ENCODE data around the gene MICAL2.

MICAL2 gene

DNA sequence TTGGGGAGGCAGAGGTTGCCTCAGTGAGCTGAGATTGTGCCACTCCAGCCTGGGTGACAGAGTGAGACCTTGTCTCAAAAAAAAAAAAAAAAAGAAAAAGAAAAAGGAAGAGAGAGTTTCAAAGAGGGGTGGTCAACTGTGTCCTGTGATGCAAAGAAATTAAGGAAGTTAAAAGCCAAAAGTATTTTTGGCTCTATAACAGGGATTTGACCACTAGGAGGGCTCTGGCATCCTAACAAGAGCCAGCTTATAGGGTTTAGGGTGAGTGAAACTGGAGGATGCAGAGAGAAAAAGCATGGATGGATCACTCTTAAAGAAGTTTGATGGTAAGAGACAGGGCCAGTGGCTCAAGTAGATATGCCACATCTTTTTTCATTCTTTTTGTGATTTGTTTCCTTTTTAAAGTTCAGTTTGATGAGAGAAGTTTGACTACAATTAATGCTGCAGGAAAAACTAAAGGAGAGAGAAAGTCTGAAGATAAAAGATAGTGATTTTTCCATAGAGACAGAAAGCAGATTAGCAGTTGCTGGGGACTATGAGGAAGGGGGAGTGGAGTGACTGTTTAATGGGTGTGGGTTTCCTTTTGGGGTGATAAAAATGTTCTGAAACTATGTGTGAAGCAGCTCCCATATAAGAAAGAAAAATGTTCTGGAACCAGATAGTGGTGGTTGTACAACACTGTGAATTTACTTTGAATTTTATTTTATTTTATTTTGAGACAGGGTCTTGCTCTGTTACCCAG, 11.1 kb upstream of the MICAL2 start:
- no peak for DNase-seq

DNA sequence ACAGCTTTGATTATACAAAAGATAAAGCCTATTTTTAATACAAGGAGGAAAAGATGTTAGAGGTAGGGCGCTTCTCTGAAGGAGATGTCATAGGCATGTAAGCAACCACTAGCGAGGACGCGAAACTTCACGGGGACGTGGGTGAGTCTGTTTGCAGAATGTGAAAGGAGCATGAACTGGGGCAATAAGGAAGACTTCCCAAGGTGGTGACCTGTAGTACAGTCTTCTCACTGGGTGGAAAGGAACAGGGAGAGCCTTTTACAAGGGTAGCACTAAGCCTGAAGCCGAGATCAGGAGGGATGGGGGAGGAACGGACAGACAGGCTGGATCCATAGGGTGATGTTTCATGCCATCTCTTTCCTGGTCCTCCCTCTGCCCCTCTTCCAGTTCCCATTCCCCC, 10.0 kb upstream of the MICAL2 start:
- DNase-seq: no peak

DNA sequence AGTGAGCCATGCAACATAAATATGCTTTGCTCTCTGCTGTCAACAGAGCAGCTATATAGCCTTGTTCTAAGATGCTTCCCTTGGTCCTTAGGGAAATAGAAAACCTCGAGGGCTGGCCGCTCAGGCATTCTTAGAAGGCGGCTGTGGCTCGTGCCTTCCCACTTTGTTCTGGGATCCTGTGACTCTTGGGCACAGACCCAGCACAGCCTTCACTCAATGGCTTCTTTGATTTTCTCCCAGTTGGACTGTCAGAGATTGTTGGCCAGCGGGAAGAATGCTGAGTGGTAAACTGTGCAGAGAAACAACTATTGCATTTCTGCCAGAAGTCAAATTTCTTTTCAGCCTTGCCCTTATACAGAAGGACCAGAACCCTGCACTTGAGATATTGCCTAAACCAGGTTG, 9.5 kb upstream of the MICAL2 start:
- no peak for DNase-seq

DNA sequence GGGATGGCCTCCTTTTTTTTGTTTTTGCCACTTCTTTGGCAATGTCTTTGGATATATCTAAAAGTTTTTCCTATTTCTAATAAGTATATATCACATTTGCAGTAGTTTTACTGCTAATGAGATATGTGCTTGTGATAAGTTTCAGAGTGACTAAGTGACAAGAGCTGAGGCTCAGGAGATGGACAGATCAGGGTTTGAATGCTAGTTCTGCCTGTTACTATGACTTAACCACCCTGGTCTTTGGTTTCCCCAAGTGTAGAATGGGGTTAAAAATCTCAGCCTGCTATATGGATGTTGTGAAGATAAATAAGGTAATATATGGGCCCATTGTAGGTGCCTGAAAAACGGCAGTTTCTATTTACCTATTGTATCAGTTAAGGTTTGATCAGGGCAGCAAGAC, 9.1 kb upstream of the MICAL2 start:
- no peak for DNase-seq

DNA sequence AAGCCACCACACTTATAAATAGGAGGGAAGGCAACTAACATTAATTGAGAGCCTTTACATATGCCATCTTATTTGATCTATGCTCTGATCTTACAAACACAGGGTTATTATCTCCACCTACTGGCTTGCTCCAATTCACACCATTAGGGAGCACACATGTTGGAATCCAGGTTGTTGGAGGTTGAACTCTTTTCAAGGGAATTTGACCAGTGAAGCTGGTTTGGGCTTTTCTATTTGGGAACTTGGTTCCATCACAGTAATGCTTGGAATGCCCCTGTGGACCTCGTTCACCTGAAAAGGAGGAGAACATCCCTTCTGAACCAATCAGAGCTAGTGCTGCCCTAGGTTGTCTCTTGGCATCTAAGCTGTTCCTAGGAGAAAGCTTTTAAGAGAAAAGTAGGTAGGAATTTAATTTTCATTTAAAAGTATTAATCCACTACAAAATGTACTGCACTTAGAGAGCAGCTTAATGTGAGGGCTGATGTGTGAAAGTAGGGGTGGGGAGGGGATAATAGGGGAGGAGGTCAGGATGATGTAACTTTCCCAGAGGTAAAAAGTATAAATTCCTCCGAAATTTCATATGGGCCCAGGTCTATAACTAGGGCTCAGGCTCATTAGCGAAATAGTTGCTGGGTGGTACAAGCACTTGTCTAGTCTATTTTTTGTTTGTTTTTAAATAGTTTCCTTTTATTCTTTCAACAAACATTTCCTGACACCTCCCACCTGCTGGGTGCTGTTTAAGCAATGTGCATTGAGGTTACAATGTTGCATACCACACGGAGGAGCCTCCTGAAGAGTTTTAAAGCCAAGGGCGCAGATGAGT, 7.6 kb upstream of the MICAL2 start:
- DNase-seq: no peak

DNA sequence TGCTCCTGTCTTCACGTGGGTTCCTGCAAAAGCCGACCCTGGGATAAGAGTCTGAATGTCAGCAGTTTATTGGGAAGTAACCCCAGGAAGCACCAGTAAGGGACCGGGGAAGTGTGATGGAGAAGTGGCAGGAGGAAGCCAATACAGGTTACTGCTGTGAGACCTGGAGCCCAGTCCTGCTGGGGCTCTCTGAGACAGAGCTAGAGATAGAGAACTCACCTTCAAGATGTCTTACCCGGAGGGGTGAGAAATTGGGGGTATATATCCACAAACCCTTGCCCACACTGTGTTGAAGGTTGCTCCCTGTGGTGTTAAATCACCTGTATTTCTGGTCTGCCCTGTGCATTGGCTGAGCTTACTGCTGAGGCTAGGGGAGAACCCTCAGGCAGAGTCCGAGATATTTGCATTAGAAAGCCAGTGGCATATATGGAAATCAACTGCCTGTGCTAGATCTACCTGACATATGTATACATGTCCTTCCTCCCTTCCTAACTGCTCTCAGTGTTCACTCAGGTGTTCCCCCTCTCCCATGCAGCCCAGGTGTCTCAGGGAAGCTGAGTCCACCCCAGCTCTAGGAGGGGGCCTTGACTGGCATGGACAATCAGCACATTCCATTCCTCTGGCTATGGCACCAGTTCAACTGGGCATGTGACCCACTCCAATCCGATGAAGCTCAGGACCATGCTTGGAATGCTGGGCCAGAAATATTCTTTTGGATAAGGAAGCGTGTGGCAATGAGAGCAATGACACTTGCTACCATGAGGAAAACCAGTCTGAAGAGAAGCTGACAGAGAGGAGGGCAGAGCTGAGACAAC, 6.8 kb upstream of the MICAL2 start:
- no peak for DNase-seq

DNA sequence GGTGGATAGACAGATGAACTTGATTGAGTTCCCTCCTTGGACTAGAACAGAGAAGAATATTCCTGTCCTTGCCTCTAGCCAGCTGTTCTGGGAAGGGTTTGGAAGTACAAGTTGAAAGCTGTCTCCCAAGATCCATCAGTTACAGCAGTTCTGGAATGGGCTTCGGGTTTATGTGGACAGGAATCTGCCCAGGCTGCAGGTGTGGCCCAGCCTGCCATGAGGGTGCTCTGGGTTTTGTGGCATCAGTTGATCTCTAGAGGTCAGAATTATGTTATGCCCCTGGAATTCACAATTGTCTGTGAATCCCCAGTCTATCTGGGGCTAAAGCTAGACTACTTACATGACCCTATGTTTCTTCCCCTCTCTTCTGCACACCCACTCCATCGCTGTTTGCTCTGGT, 4.9 kb upstream of the MICAL2 start:
- DNase-seq: no peak

DNA sequence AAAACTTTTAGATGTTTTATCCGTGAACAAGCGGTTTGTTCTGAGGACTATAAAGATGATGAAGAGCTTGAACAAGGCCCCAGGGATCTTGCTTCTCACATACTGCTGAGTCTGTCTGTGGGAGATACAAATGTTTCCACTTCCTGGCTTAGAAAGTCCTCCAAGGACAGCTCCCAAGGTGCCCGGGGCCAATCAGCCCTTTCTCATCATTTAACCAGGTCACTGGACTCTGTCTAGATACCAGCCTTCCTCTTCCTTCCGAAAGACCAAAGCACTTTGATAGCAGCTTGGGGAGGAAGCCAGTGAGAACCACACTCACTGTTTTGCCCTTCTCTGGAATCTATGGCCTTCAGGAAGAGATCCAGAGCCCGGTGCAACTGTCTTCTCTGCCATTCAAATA, 4.3 kb upstream of the MICAL2 start:
- no peak for DNase-seq

DNA sequence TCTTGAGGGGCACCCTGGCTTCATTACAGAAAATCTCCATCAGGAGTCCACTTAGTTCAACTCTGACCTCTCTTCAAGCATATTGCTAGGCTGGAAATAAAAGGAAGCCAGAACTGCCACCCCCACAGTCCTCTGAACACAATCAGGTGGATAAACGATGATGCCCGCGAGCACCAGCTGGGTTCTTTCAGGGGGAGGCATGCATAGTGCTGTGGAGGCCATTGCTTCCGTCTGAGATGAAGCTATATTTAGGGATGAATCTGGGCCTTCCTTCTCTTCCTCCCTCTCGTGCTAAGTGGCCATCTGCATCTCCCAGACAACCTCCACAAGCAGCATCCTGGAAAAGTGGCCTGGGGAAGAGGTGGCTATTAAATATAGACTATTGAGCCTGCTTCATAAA, 3.9 kb upstream of the MICAL2 start:
- no peak for DNase-seq

DNA sequence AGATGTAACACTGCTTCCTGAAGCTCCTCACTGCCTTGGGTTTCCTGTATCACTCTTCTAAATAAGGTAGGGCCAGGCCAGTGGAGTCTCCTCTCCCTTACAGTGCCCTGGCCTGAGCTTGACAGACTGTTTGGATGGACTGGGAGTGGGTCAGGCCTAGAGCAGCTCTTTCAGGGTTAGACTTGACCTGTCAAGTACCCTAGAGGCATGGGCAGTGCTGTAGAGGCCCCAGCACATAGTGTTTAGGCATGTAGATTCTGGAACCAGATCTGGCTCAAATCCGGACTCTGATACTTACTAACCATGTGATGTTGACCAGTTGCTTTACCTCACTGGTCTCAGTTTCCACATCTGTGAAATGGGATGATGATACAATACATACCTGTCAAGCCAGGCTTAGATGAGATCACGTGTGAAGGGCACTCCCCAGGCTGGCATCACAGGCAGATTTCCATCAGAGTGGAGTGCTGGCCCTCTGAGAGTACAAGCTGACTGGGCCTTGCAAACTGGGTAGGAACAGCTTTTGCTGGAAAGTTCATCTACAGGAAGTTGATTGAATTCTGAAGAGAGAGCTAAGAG, 1.4 kb upstream of the MICAL2 start:
- DNase-seq: no peak

DNA sequence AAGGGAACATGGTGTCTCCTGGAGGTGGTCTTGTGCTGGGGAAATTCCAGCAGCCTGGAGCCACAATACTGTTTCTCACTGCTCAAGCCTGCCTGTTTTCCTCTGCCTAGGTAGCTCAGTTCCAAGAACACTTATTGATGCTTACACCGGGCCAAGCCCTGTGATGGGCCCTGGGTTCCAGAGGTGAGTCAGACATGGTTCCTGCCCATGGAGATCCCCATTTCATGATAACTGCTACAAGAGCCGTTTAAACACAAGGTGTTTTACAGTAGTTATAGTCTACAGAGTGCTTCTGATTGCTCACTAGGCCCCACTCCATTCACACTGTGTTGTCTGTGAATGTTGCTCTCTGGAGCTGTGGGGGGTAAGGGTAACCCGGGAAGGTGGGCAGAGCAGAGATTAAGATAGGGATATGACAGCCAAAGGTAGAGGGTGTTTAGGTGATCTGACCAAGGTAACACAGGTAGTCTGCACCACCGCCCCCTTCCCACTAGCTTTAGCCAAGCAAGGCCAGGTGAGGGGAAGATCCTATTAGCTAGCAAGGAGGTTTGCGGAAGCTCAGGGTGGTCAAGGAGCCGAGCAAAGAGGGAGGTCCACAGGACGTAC, 696 bp upstream of the MICAL2 start:
- DNase-seq: no peak

DNA sequence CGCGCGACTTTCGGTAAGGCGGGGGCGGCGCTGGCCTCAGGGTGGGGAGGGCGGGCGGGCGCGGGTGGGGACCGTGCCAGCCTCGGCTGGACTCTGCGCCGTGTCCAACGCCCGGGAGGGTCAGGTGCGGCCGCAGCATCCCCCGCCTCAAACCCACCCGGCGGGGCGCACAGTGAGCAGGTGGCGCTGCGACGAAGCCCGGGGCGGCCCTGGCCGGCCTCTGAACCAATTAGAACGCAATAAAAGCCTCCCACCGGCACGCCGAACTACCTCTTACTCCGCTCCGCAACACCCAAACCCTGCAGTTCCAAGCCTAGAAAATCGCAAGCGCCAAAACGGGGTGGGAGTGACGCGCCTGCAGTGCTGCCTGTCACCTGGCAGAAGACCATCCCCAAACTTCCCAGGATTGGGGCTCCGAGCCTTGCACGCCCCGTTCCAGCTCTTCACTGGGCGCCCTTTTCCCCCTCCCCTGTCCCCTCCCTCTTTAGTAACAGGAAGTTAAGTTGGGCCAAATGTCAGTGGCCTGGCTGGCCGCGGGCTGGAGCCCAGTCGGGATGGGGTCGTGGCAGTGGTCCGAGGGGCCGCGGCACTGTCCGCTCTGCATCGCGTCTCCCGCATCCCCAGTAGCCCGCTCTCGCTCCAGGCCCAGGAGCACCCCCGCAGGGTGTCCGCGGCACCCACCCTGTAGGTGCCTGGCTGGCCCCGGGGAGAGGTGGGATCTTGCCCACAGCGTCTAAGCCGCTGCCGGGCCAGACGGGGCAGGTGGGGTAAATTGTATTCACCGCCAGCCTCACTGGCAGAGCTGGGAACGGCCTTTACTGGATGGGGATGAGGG, 541 bp downstream of the MICAL2 start:
- peak; percentile 59 for DNase-seq

DNA sequence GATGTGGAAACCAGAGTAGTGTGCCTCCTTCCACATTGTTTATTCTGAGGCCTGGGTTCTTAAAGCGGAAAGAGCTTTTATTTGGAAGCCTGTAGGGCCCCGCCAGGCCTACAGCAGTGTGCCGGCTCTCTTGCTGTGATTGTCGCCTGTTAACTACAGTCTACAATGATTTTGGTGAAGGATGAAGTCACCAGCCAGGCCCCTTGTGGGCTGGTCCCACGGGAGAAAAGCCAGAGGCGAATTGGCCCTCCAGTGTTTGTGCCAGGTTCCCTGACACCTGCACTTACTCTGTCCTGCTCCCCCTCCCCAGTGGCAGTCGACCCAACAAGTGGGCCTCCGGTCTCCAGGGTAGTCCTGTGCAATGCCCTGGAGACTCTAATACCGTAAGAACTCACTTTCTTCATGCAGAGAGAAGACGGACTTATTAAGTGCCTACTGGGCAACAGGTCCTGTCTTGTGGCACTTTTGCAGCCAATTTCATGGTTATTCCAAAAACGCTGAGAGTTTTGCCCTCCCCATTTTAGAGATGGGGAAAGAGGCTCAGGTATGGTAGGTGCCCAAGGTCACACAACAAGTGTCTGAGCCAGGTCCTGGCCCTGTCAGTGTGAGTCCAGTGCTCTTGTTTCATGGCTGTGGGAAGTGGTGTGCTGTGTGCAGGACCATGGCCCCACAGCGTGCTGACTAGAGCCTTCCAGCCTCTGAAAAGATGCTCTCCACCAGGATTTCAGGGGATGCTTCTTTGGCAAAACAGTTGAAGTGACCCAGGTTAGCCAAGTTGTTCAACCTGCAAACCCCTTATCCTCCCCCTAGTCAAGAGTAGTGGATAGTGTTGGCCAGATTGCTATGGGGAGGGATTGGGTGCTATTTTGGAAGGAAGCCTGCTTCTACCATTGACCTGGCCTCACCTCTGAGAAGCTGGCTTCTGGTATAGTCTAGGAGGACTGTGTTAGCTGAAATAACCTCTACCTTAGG, 1.4 kb downstream of the MICAL2 start:
- DNase-seq: no peak

DNA sequence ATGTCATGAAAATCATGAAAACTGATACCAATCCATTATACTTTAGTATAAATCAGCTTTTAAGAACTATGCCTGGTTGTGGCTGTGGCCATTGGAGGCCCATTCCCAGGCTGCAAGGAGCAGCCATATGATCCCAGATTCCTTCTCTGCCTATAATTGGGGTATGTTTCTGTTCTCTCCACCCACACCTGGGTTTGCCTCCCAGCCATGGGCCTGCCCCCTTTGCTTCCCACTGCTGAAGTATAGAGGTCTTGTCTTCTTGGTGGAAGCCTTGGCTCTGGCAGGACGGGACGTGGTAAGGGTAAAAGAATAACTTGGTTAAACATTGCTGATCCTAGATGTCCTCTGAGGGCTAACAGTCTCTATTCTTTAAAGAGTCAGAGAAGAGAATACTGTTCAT, 2.4 kb downstream of the MICAL2 start:
- DNase-seq: no peak

DNA sequence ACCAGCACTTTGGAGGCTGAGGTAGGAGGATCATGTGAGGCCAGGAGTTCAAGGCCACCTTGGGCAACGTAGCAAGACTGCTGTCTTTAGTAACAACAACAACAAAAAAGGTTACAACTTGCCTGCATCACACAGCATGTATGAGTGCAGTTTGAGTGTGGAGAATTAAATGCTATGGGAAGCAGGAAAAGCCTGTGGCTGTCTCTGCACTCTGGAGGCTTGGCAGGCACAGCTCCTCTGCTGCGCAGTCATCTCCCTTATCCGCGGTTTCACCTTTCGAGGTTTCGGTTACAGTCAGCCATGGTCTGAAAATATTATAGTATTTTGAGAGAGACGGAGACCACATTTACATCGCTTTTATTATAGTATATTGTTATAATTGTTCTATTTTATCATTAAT, 2.9 kb downstream of the MICAL2 start:
- no peak for DNase-seq

DNA sequence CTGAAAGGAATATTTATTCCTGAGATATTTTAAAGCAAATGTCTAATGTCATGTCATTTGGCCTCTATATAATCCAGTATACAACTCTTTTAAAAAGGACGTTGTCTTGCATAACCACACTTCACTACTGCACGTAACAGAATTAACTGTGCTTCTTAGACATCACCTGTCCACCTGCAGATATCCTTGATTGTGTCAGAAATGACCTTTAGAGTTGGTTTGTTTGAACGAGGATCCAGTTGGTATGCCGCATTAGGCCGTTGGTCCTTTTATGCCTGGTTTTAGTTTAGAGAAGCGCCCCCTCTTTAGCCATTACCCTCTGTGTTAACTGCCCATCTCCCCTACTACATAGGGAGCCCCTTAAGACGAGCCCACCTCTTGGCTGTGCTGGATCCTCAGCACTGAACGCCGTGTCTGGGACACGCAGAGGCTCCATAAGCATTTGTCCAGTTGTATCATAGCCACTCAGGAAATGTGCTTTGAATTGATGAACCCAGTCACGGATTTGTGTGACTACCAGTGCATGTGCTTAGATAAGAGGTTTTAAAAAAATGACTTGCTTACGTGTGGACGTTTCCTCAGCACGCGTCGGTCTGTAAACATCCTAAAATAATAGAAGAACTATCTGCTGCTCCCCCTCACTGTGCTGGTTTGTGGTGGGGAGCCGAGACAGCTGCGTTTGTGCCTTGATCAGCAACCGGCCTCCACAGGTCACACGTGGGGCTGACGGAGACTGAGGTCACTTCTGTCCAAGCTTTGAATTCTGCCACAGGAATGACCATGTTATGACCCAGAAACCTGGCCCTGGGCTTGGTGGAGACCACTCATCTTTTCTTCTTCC, 4.0 kb downstream of the MICAL2 start:
- no peak for DNase-seq

DNA sequence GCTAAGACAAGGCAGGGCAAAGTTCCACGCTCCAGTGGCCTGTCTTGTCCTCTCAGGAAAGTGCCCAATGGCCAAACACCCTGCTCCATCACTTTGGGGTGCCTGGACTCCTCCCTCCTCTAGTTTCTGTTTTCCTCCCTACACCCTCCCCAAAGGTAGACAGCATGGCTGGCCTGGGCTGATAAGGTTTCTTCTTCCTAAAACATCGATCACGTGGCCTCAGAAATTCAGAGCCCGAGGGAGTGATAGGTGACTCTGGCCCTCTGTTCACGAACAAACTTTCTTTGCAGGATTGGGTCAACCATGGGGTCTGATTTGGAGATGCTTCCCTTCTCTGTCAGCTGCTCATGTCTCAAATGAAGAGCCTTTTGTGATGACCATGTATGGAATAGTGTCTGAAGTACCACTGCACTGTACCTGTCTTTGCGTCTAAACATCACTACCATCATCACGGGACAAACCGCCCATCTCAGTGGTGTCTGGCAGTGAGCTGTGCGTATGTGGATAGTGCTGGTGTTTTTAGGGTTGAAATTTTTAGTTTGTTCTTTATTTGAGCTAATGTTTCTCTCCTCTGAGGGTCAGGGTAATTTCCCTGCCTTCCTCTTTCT, 6.1 kb downstream of the MICAL2 start:
- no peak for DNase-seq

DNA sequence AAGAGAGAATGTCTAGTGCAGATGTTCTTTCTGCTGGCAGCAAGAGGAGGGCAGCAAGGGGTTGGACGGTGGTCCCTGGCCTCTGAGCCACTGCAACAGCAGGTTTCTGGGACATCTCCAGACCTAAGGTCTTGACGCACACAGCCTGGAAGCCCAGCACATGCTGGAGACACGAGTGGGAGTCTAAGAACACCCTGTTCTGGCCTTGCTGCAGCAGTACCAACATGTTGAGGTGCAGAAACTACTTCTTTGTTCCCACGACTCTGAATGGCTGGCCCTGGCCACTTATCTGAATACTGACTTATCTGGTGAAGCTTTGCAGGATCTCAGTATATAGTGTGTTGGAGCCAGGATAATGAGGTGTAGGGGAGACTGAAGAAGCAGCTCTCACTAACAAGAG, 6.8 kb downstream of the MICAL2 start:
- DNase-seq: no peak

DNA sequence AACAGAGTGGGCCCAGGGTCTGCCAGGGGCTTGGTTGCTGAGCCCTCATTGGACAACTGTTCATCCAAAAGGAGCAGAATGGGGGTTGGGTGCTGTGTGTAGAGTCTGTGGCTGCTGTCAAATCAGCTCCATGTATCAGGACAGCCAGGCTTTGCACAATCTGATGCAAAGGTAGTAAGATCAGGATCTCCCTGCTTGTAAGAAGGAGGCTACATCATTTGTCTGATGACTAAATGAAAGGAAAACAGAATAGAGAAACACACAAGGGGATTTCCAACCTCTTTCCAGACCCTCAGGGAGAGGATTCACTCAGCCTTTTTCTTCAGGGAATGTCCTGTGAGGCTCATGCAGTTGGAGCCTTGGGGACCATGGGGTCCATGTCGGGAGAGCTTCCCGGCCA, 7.2 kb downstream of the MICAL2 start:
- no peak for DNase-seq
